ENCODE data around the gene ATP1A4.

Gene ATP1A4

DNA sequence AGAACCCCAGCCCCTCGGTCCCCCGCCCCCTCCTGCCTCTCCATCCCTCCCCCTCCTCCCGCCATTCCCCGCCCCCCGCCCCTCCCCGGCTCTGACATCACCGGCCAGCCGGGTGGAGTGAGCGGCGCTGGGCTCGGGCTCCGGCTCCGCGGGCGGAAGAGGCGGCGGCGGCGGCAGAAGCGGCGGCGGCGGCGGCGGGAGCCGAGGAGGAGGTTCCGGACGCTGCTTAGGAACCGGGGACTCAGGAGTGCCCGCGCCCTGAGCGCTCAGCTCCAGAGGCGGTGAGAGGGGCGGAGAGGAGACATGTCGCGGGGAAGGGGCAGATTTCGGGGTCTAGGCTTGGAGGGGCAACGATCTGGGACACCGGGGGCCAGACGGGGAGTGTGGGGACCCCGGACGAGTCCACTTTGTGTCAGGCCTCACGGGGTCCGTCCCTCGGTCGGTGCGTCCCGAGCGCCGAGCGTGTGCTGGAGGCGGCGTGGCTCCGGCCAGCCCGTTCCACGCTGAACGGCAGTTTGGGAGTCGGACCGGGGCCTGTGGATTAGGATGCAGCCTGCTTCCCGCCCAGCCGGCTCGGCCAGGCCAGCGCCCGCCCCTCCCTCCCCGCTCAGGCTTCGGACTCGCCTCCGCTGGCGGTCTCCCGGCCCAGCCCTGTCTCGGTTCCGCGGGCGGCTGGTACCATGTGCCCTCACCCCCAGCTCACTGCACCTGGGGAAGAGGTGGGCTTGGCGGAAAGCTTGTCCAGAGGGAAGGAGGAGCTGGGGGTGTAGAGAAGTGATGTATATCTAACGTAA is 54.0 kb downstream of the ATP1A4 start, which contains the start of gene PEA15 (continued):
- TF ChIP-seq, protein P1, sequence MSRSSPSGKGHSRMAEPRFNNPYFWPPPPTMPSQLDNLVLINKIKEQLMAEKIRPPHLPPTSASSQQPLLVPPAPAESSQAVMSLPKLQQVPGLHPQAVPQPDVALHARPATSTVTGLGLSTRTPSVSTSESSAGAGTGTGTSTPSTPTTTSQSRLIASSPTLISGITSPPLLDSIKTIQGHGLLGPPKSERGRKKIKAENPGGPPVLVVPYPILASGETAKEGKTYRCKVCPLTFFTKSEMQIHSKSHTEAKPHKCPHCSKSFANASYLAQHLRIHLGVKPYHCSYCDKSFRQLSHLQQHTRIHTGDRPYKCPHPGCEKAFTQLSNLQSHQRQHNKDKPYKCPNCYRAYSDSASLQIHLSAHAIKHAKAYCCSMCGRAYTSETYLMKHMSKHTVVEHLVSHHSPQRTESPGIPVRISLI (tag by site-specific recombination; IDR thresholded peaks at IDR 0.05) = no peak
- TF ChIP-seq, protein P2, sequence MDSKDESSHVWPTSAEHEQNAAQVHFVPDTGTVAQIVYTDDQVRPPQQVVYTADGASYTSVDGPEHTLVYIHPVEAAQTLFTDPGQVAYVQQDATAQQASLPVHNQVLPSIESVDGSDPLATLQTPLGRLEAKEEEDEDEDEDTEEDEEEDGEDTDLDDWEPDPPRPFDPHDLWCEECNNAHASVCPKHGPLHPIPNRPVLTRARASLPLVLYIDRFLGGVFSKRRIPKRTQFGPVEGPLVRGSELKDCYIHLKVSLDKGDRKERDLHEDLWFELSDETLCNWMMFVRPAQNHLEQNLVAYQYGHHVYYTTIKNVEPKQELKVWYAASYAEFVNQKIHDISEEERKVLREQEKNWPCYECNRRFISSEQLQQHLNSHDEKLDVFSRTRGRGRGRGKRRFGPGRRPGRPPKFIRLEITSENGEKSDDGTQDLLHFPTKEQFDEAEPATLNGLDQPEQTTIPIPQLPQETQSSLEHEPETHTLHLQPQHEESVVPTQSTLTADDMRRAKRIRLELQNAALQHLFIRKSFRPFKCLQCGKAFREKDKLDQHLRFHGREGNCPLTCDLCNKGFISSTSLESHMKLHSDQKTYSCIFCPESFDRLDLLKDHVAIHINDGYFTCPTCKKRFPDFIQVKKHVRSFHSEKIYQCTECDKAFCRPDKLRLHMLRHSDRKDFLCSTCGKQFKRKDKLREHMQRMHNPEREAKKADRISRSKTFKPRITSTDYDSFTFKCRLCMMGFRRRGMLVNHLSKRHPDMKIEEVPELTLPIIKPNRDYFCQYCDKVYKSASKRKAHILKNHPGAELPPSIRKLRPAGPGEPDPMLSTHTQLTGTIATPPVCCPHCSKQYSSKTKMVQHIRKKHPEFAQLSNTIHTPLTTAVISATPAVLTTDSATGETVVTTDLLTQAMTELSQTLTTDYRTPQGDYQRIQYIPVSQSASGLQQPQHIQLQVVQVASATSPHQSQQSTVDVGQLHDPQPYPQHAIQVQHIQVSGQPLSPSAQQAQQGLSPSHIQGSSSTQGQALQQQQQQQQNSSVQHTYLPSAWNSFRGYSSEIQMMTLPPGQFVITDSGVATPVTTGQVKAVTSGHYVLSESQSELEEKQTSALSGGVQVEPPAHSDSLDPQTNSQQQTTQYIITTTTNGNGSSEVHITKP (tag by site-specific recombination; IDR thresholded peaks at IDR 0.05) = peak; percentile 84; the same call in 1 of the 2 replicates
- TF ChIP-seq, protein P3, sequence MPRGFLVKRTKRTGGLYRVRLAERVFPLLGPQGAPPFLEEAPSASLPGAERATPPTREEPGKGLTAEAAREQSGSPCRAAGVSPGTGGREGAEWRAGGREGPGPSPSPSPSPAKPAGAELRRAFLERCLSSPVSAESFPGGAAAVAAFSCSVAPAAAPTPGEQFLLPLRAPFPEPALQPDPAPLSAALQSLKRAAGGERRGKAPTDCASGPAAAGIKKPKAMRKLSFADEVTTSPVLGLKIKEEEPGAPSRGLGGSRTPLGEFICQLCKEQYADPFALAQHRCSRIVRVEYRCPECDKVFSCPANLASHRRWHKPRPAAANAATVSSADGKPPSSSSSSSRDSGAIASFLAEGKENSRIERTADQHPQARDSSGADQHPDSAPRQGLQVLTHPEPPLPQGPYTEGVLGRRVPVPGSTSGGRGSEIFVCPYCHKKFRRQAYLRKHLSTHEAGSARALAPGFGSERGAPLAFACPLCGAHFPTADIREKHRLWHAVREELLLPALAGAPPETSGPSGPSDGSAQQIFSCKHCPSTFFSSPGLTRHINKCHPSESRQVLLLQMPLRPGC (tag by site-specific recombination; IDR thresholded peaks at IDR 0.05) = no peak
- TF ChIP-seq, protein P4, sequence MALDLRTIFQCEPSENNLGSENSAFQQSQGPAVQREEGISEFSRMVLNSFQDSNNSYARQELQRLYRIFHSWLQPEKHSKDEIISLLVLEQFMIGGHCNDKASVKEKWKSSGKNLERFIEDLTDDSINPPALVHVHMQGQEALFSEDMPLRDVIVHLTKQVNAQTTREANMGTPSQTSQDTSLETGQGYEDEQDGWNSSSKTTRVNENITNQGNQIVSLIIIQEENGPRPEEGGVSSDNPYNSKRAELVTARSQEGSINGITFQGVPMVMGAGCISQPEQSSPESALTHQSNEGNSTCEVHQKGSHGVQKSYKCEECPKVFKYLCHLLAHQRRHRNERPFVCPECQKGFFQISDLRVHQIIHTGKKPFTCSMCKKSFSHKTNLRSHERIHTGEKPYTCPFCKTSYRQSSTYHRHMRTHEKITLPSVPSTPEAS (tag by site-specific recombination; IDR thresholded peaks at IDR 0.05) = no peak
- TF ChIP-seq REPIN1 (tag by site-specific recombination; IDR thresholded peaks at IDR 0.05; ENCODE audit: low read depth) (no peak), ZNF600 (tag by site-specific recombination; IDR thresholded peaks at IDR 0.05) (peak; percentile 80; the same call in 1 of the 2 replicates), ZNF561 (tag by site-specific recombination; IDR thresholded peaks at IDR 0.05; ENCODE audit: borderline replicate concordance) (peak; percentile 32; the same call in 1 of the 2 replicates), MZF1 (tag by site-specific recombination; IDR thresholded peaks at IDR 0.05; ENCODE audit: borderline replicate concordance) (no peak), KLF8 (tag by site-specific recombination; IDR thresholded peaks at IDR 0.05) (peak; percentile 68; the same call in 1 of the 2 replicates), ZNF791 (tag by site-specific recombination; IDR thresholded peaks at IDR 0.05) (no peak), ZNF132 (tag by site-specific recombination; IDR thresholded peaks at IDR 0.05; ENCODE audit: borderline replicate concordance) (no peak), ZFHX2 (tag by site-specific recombination; conservative IDR thresholded peaks at IDR 0.05) (no peak), ZNF146 (tag by site-specific recombination; IDR thresholded peaks at IDR 0.05) (0 out of 2 replicates have a peak, but pooled peaks have one; percentile 11), SP2 (tag by site-specific recombination; IDR thresholded peaks at IDR 0.05) (peak; percentile 68), ZNF785 (tag by site-specific recombination; IDR thresholded peaks at IDR 0.05) (0 out of 2 replicates have a peak, but pooled peaks have one; percentile 29), ZFP41 (tag by site-specific recombination; IDR thresholded peaks at IDR 0.05; ENCODE audit: borderline replicate concordance) (0 out of 2 replicates have a peak, but pooled peaks have one; percentile 31), ZNF404 (tag by site-specific recombination; IDR thresholded peaks at IDR 0.05) (no peak)
- TF ChIP-seq, protein P5, sequence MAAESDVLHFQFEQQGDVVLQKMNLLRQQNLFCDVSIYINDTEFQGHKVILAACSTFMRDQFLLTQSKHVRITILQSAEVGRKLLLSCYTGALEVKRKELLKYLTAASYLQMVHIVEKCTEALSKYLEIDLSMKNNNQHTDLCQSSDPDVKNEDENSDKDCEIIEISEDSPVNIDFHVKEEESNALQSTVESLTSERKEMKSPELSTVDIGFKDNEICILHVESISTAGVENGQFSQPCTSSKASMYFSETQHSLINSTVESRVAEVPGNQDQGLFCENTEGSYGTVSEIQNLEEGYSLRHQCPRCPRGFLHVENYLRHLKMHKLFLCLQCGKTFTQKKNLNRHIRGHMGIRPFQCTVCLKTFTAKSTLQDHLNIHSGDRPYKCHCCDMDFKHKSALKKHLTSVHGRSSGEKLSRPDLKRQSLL (tag by site-specific recombination; IDR thresholded peaks at IDR 0.05) = peak; percentile 36; the same call in 1 of the 2 replicates
- TF ChIP-seq, protein P6, sequence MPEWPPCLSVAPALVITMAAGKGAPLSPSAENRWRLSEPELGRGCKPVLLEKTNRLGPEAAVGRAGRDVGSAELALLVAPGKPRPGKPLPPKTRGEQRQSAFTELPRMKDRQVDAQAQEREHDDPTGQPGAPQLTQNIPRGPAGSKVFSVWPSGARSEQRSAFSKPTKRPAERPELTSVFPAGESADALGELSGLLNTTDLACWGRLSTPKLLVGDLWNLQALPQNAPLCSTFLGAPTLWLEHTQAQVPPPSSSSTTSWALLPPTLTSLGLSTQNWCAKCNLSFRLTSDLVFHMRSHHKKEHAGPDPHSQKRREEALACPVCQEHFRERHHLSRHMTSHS (tag by site-specific recombination; IDR thresholded peaks at IDR 0.05) = no peak
